ENCODE results near the gene CGNL1.

Gene CGNL1

DNA sequence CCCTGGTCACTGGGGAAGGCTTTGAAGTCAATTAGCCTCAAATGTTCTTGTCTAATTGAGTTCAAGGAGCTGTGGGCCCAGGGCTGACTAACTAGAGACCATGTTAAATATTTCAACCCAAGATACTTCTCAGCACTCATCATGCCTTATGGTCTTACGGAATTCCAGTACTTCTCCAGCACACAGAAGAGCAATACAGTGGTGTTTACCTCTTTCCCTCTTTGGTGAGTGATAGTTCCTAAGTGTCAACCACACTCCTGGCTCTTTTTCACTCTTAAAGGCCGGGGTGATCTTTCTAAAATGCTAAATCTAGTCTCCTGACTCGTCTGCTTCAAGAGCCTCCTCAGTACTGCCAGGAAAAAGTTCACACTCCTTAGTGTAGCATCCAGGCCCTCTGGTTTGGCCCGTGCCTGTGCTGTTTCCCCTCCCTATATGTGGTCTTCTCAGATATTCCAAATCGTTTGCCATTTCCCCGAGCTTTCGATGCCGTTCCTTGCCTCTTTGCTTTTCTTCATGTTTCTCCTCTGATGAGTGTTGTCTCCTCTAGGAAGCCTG is 220.1 kb downstream of the CGNL1 start:
- DNase-seq (ENCODE audit: low read depth, low spot score): no peak

DNA sequence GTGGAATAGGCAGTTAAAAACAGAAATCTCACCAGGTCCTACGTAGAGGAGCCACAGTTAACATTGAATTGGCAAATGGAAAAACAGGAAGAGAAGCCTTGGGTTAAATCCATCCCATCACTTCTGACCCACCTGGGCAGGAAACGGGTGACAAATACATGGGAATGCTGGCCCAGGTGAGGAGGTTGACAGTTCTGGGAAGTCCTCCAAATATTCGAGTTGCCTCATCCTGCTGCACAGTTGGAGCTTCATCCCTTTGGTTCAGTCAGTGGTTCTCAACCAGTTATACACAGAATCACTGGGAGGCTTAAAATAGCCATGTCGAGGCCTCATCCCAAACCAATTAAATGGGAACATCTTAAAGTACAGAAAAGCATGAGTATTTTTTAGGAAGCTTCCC is 220.7 kb downstream of the CGNL1 start:
- DNase-seq (ENCODE audit: low read depth, low spot score): no peak

DNA sequence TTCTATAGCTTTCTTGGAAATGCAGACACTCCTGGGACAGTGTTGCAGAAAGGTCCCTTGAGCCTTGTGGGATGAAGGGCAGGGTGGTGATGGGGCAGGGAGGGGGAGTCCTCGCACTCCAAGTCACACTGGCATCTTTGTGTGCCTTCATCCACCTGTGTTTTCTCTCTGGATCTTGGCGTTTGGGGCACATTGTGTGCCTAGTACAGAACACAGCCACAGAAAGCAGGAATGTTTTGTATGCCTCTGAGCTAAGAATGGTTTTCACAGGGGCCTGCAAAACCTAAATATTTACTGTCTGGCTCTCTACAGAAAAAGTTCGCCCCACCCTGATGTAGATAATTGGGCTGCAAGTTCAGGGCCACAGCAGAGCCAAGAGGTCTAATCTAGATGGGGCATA is 221.1 kb downstream of the CGNL1 start:
- DNase-seq (ENCODE audit: low read depth, low spot score): no peak

DNA sequence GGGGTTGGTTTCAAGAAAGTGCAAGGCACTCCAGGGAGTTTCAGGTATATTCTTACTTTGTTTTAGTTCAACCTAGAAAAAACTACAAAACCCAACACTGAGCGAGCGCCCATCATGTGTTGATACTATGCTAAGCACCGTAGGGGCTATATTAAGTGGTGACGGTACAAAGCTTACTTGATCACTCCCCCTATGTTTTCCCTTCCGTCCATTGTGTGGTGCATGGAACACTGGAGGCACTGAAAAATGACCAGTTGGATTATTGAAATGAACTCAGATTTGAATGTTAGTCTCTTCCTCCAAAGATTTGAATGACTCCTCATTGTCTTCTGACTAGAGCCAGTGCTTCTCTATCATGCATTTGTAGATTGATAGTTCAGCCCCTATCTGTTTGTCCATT is 222.0 kb downstream of the CGNL1 start:
- DNase-seq (ENCODE audit: low read depth, low spot score): no peak

DNA sequence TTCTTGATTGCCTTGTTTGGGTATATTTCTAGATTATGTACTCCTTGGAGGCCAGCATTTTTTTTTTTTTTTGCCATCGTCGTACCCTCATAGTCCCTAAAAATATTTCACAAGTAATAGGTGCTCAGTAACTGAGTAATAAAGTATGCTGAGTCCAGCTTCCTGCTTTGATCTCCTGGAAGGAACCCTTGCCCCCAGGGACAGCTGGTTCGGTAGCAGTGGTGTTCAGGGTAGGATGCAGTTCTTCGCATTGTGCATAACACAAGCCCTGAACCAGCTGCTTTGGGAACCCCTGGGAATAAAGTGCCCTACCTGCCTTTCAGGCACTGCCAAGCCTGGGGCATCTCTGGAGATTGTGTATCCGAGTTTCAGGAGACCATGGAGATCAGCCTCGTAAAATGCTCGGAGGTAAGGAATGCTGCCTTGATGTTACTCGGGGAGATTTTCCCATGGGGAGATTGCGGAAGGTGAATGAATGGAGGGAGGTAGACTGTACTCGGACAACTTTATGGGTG is 223.0 kb downstream of the CGNL1 start:
- no peak for DNase-seq (ENCODE audit: low read depth, low spot score)

DNA sequence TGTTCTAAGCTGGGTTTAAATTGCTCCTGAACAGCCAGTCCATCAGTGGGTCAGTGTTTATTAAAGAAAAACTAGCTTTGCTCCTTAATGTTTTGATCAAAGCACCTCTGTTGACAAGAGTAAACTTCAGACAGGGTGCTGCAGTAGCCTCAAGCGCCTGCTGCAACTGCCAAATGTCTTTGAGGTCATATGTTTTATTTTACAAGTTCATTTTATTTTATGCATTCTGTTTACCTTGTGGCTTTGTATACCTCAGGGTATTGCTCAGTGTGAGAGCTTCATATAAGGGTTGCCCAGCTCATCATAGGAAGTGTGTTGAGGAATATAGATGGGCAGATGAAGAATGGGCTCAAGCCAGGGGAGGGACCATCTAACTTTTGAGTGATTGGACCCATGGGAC is 223.9 kb downstream of the CGNL1 start:
- no peak for DNase-seq (ENCODE audit: low read depth, low spot score)
